GM12892 (cell line): ENCODE data around the gene SMIM5.

Experiments used
- POLR2A ChIP-seq: IDR thresholded peaks from 2 replicates; pipeline ENCODE4 v1.6.1; 2011; ENCODE audit warnings: low read depth, low read length, control low read depth
- POLR2AphosphoS5 ChIP-seq: IDR thresholded peaks from 2 replicates; pipeline ENCODE4 v1.6.1; 2011; ENCODE audit warnings: low read depth, low read length, control low read depth
- TAF1 ChIP-seq: IDR thresholded peaks from 2 replicates; pipeline ENCODE4 v1.6.1; 2011; ENCODE audit warnings: low read depth, mild to moderate bottlenecking, control low read depth, low read length, borderline replicate concordance

DNA sequence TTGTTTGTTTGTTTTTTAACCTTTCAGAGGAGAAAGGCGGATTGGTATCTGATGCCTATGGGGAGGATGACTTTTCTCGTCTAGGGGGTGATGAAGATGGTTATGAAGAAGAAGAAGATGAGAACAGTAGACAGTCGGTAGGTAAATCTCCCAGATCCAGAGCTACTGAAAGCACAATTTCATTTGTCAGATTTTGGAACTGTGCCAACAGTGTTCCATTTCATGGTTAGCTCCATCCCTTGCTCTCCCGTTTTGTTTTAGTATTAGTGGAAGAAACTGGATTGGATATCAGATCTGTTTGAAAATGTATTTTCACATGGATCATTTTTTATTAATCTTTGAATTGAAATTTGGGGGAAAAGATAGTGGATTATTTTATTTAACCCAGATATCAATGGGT lies 35.3 kb downstream of the SMIM5 start:
- TF ChIP-seq POLR2AphosphoS5 (no peak), POLR2A (no peak), TAF1 (no peak)
